Measurements from ENCODE around the gene EML1. TPM values are rescaled to one million over a fixed set of nuclear protein-coding genes. Genes with fewer than 3 reads are reported as not detected.
A peak's percentile ranks its signal among the peaks of the same experiment; 100 is the strongest.

The EML1 gene
- under 1 TPM in 1 of 2 experiments, not detected in 1; 0.59 TPM for total RNA-seq
- polyA plus RNA-seq (2013, experiment 1 of 2), result 0.09 TPM
- 0.72 TPM for polyA plus RNA-seq (2013, experiment 2 of 2)
- 0 to 14.5 (median 1.3) reads per million in 172 experiments for total RNA-seq

DNA sequence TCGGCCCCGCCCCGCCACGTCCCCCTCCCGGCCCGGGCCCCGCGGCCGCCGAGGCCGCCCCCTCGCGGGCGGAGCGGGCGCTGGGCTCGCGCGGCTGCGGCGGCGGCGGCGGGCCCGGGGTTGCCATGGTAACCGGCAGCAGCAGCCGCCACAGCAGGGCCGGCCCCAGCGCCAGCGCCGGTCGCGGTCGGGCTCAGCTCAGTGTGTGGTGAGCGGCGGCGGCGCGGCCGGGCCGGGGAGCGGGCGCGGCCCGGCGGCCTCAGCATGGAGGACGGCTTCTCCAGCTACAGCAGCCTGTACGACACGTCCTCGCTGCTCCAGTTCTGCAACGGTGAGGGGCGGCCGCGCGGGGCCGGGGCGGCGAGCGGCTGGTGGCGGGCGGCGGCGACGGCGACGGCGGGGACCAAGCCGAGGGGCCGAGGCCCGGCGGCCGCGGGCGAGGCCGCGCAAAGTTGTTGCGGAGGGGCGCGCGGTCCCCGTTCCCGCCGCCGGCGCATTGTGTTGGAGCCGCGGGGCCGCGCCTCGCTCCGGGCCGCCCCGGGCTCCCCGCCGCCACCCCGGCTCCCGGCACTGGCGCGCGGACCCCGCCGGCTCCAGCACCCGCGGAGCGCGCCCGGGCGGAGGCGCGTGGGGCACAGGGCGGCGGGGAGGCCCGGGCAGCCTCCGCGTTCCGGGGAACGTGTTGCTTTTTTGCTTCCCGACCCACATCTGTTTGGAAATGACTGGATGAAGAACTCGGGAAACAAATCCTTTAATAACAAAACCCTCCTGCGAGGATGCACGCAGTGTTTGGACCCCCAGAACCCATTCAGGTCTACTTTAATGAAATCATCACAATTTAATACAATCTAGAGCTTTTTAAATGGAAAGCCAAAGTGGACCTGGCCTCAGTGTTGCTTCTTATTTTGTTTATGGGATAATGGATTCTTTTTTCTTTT lies at the start of gene EML1:
TSS of gene EML1 (plus strand) at position 201 of the 938 bp plus-strand sequence. CDS start at position 265, 64 bp downstream.
- Mint-ChIP-seq H3K36me3 (ENCODE audit: low read depth) (no peaks in the 10 kb centered on the region), H3K27me3 (peaks cover 38% of the 10 kb centered on the region), H3K27ac (no peak within 1 kb of the TSS), H3K4me1 (ENCODE audit: low read depth) (peaks cover 29% of the 10 kb centered on the region), H3K9me3 (no peaks in the 10 kb centered on the region), H3K4me3 (peak within 1 kb of the TSS; percentile 83)
- ChIA-PET POLR2A (interaction anchor here (1.0 kb wide), 1 partner anchor 109 kb away, joined by 3 read pairs; the partner anchor contains the start of gene CYP46A1), CTCF (no interaction called here)
- Histone ChIP-seq H3K36me3 (ENCODE audit: insufficient read depth, low read length) (no peaks in the 10 kb centered on the region), H3K9me3 (ENCODE audit: control insufficient read depth in 1 of 2, insufficient read depth in 1 of 2, low read length in 2 of 2) (no peaks in the 10 kb centered on the region), H3K27ac (ENCODE audit: low read depth in 1 of 2, low read length in 2 of 2) (no peak within 1 kb of the TSS), H3K4me1 (ENCODE audit: insufficient read depth, low read length) (peaks cover 8% of the 10 kb centered on the region), H3K4me3 (ENCODE audit: low read length) (peak within 1 kb of the TSS; percentile 29), H3K27me3 (ENCODE audit: control insufficient read depth in 1 of 2, insufficient read depth in 2 of 2, low read length in 2 of 2) (peaks cover 12 to 19% of the 10 kb centered on the region in 2 experiments)
- DNase-seq, result peak; percentile 56 to 91 (median 71)
- peak; percentile 81 for ATAC-seq (ENCODE audit: poor library complexity)
- intact Hi-C loops (cut with DNase I, micrococcal nuclease), result loop anchor here in 1 of 2 experiments (2.0 to 10.0 kb wide), 4 partner anchors 111 to 441 kb away; partner anchors contain the start of gene YY1
- TF ChIP-seq, protein P1, sequence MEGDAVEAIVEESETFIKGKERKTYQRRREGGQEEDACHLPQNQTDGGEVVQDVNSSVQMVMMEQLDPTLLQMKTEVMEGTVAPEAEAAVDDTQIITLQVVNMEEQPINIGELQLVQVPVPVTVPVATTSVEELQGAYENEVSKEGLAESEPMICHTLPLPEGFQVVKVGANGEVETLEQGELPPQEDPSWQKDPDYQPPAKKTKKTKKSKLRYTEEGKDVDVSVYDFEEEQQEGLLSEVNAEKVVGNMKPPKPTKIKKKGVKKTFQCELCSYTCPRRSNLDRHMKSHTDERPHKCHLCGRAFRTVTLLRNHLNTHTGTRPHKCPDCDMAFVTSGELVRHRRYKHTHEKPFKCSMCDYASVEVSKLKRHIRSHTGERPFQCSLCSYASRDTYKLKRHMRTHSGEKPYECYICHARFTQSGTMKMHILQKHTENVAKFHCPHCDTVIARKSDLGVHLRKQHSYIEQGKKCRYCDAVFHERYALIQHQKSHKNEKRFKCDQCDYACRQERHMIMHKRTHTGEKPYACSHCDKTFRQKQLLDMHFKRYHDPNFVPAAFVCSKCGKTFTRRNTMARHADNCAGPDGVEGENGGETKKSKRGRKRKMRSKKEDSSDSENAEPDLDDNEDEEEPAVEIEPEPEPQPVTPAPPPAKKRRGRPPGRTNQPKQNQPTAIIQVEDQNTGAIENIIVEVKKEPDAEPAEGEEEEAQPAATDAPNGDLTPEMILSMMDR (IDR thresholded peaks at IDR 0.05), result no peak

GRCh38 chr14:99744199-99744872 lies 48.9 kb upstream of the EML1 start:
- CTCF ChIA-PET, result no interaction called here
- H3K27ac Mint-ChIP-seq, result no peak overlapping the region
- intact Hi-C loops (cut with DNase I, micrococcal nuclease), result no loop called here
- Histone ChIP-seq H3K27me3 (ENCODE audit: control insufficient read depth in 1 of 2, insufficient read depth in 2 of 2, low read length in 2 of 2) (peaks cover 5 to 7% of the 10 kb centered on the region in 2 experiments), H3K4me1 (ENCODE audit: insufficient read depth, low read length) (peaks cover 13% of the 10 kb centered on the region), H3K27ac (ENCODE audit: low read depth in 1 of 2, low read length in 2 of 2) (no peak overlapping the region), H3K4me3 (ENCODE audit: low read length) (no peak overlapping the region), H3K36me3 (ENCODE audit: insufficient read depth, low read length) (no peaks in the 10 kb centered on the region), H3K9me3 (ENCODE audit: control insufficient read depth in 1 of 2, insufficient read depth in 1 of 2, low read length in 2 of 2) (no peaks in the 10 kb centered on the region)
- no peaks in the 10 kb centered on the region for H3K9me3 Mint-ChIP-seq
- H3K36me3 Mint-ChIP-seq (ENCODE audit: low read depth), result no peaks in the 10 kb centered on the region
- POLR2A ChIA-PET, result interaction anchor here (0.6 kb wide), 1 partner anchor 43 kb away, joined by 4 read pairs; no protein-coding TSS in a partner anchor
- TF ChIP-seq, protein P1 (IDR thresholded peaks at IDR 0.05), result no peak
- ATAC-seq (ENCODE audit: poor library complexity) (no peak), DNase-seq (no peak)
- peaks cover 11% of the 10 kb centered on the region for H3K4me1 Mint-ChIP-seq (ENCODE audit: low read depth)
- H3K4me3 Mint-ChIP-seq, result no peak overlapping the region
- peaks cover 11% of the 10 kb centered on the region for H3K27me3 Mint-ChIP-seq

DNA sequence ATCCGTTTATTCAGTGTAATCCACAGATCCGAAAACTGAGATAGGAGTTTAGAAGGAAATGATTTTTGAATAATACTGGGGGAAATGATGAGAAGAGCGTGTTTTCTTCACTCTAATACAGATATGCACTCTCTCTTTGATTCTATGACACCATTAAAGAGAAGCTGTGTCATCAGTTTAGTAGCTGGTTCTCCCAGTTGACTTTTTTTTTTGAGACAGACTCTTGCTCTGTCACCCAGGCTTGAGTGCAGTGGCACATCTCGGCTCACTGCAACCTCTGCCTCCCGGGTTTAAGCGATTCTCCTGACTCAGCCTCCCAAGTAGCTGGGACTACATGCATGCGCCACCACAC lies 48.4 kb upstream of the EML1 start:
- H3K36me3 ChIP-seq (ENCODE audit: insufficient read depth, low read length), result no peaks in the 10 kb centered on the region
- ATAC-seq (ENCODE audit: poor library complexity) (no peak), DNase-seq (no peak)
- H3K4me3 ChIP-seq (ENCODE audit: low read length), result no peak overlapping the region
- TF ChIP-seq, protein P1 (IDR thresholded peaks at IDR 0.05), result no peak
- H3K36me3 Mint-ChIP-seq (ENCODE audit: low read depth), result no peaks in the 10 kb centered on the region
- no peak overlapping the region for H3K27ac ChIP-seq (ENCODE audit: low read depth in 1 of 2, low read length in 2 of 2)
- H3K27me3 ChIP-seq (ENCODE audit: control insufficient read depth in 1 of 2, insufficient read depth in 2 of 2, low read length in 2 of 2), result peaks cover 2 to 4% of the 10 kb centered on the region in 2 experiments
- intact Hi-C loops (cut with DNase I, micrococcal nuclease), result no loop called here
- H3K27ac Mint-ChIP-seq, result no peak overlapping the region
- H3K27me3 Mint-ChIP-seq, result peaks cover 6% of the 10 kb centered on the region
- no peak overlapping the region for H3K4me3 Mint-ChIP-seq
- POLR2A ChIA-PET, result interaction anchor here (0.6 kb wide), 1 partner anchor 44 kb away, joined by 4 read pairs; no protein-coding TSS in a partner anchor
- H3K4me1 Mint-ChIP-seq (ENCODE audit: low read depth), result peaks cover 11% of the 10 kb centered on the region
- H3K9me3 Mint-ChIP-seq, result no peaks in the 10 kb centered on the region
- H3K9me3 ChIP-seq (ENCODE audit: control insufficient read depth in 1 of 2, insufficient read depth in 1 of 2, low read length in 2 of 2), result no peaks in the 10 kb centered on the region
- H3K4me1 ChIP-seq (ENCODE audit: insufficient read depth, low read length), result peaks cover 13% of the 10 kb centered on the region
- CTCF ChIA-PET, result no interaction called here

All from CD4-positive, alpha-beta T cell (primary cell).